ENCODE measurements around the gene APOD. TPM values are rescaled to one million over a fixed set of nuclear protein-coding genes. Genes with fewer than 3 reads are reported as not detected.
A peak's percentile ranks its signal among the peaks of the same experiment; 100 is the strongest.
"Not testable (repeated sequence)": the region's sequence is repeated elsewhere in the genome, so short reads cannot be mapped to it uniquely, and the experiment has no call there.

APOD gene
- total and polyA plus RNA-seq, 10 donors, result 1.9 to 50.5 (median 4.4) TPM

DNA sequence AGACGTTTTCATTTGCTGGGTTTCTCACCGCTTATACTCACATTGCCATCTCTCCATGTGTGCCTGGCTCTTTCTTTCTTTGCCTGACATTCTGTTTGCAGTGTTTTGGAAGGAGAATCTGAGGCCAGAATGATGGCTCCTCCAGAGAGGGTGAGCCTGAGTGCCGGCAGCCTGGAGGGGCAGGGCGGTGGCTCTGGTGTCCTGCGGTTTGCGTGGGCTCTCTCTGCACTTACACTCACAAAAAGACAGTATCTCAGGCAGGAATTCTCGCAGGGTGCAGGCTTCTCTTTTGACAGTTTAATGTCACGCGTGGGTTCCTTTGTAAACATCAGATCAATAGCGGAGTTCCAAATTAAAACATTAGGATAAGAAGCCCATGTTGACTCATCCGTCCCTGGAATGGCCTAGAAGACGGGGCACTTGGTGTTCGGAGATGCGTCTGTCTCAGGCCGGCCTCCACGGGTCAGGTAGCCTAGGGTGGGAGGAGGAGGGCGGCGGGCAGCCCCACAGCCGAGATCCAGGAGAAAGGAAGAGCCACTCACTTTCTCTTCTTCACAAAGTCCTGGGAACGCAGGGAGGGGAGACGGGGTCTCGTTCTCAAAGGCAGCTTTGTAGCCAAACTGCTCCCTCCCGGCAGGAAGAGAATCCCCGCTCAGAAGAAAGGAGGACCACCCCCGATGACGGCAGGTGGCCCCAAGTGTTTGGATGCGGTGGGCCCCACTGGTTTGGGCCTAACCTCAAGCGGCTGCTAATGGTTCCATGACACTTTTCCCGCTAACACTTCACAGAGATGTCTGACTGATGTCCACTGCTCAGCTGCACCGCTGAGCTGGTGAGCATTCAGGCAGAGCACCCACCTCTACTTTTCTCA is 44.0 kb upstream of the APOD start:
- H3K4me1 ChIP-seq; H3K36me3 ChIP-seq; H3K27me3 ChIP-seq (replicated peaks in 1 of 7); intact Hi-C loops (cut with DNase I; ENCODE audit: low total_unique reads); H3K4me3 ChIP-seq; DNase-seq; H3K9me3 ChIP-seq; H3K27ac ChIP-seq: not testable (repeated sequence)
- WGBS, 5 donors, result 72 to 81% (median 78%) methylated on average over 25 to 30 of the region's 30 CpGs

DNA sequence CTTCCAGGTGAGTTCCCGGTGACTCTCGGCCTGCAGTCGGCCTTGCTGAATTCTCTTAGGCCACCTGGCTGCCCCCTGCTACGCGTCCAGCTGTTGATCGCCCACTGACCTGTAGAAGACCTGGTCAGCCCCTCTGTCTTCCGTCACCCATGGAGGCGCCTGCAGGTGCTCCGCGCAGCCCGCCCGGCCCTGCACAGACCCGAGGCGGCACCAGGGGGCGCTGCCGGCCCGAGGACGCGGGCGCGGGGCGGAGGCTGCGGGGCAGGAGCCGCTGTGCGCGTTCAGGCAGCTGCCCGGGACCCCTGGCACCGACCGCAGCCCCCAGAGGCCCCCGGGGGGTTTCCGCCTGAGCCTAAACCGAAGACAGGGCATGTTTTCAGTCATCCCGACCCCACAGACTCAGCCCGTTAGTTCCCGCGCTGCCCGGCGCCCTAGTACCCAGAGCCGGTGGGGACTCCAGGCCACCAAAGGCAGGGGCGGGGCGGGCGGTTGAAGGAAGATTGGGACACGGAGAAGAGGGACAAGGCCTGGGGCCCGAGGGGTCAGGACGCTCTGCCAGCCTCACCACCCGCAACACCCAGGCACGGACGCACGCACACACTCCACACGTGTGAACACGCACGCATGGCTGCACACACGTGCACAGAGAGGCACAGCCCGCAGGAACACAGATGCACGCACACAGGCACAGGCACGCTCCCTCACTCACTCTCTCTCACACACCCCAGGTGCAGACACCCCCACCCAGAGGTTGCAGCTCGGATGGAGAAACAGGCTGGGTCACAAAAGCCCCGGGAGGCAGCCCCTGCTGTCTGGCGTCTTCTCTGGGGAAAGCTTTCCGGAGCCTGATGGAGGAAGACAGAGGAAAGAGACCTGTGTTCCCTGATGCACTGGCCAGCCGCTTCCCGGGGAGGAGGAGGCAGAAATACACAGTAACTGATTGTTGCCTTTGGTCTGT is 41.1 kb upstream of the APOD start:
- peaks cover 0 to 19% (median 0%) of the 10 kb centered on the region in 7 donors for H3K27me3 ChIP-seq (replicated peaks in 1 of 7)
- TF ChIP-seq, protein P1, sequence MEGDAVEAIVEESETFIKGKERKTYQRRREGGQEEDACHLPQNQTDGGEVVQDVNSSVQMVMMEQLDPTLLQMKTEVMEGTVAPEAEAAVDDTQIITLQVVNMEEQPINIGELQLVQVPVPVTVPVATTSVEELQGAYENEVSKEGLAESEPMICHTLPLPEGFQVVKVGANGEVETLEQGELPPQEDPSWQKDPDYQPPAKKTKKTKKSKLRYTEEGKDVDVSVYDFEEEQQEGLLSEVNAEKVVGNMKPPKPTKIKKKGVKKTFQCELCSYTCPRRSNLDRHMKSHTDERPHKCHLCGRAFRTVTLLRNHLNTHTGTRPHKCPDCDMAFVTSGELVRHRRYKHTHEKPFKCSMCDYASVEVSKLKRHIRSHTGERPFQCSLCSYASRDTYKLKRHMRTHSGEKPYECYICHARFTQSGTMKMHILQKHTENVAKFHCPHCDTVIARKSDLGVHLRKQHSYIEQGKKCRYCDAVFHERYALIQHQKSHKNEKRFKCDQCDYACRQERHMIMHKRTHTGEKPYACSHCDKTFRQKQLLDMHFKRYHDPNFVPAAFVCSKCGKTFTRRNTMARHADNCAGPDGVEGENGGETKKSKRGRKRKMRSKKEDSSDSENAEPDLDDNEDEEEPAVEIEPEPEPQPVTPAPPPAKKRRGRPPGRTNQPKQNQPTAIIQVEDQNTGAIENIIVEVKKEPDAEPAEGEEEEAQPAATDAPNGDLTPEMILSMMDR (IDR thresholded peaks at IDR 0.05 in 8 of 11, conservative IDR thresholded peaks at IDR 0.05 in 3 of 11), result peak in 1 of 11 experiments; percentile 7
- peak in 2 of 3 donors; percentile 11 to 24 for TF ChIP-seq POLR2AphosphoS5 (IDR thresholded peaks at IDR 0.05)
- DNase-seq; intact Hi-C loops (cut with DNase I; ENCODE audit: low total_unique reads); H3K27ac ChIP-seq; H3K9me3 ChIP-seq; H3K4me1 ChIP-seq; H3K36me3 ChIP-seq: not testable (repeated sequence)
- 10 to 22% (median 17%) methylated on average over 5 to 12 of the region's 62 CpGs for WGBS, 5 donors
- H3K4me3 ChIP-seq, result peak overlapping the region in 3 of 8 donors; percentile 14 to 57 (median 22)

DNA sequence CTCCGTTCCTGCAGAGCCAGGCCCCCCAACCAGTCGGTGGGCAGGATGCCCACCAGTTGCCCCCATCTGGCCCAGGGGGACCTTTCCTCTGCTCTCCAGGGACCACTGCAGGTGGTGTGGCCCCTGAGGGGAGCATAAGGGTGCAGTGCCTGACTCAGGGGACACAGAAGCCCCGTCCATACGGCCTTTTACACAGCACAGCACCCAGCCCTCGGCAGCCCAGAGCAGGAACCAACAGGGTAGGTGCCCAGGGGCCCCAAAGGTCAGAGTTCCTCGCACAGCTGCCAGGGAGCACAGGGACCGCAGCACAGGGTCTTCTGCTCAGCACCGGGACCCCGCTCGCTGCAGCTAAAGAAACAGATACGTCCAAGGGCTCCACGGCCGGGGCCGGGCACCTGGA is 40.4 kb upstream of the APOD start:
- H3K4me1 ChIP-seq; intact Hi-C loops (cut with DNase I; ENCODE audit: low total_unique reads); DNase-seq; H3K27ac ChIP-seq; H3K9me3 ChIP-seq; H3K4me3 ChIP-seq; H3K36me3 ChIP-seq: not testable (repeated sequence)
- no CpG with 5 or more reads among the region's 14 CpGs for WGBS, 5 donors
- peaks cover 0 to 20% (median 0%) of the 10 kb centered on the region in 7 donors for H3K27me3 ChIP-seq (replicated peaks in 1 of 7)

DNA sequence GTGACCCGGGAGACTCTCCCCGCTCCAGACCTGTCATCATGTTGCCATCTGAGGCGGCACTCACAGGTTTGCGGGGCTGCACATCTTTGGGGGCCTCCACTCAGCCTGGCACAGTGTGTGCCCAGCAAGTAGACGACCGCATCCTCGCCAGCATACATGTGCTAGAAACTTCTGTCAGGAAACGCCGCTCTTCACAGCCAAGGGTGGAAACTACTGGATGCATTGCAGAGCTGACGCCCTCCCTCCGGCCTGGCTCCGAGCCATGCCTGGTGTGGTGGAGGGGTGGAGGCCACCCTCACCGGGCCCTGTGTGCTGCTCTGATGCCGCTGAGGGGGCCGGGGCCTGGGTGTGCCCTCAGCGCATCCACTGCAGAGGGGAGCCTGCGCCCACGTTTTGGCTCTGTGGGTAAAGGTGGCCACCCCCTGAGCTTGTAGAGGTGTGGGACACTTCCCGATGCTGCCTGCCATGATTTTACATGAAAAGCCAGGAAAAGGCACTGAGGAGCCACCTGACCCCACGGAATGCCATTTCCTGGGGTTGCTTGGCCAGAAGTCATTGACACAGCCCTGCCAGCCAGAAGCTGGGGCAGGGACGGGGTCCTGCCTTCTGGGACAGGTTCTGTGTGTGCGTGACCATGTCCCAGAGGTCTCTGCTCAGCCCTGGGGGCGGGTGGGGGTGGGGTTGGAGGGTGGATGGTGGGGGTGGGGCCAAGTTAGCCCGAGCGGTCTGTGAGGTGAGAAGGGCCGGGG is 39.7 kb upstream of the APOD start:
- H3K4me1 ChIP-seq; H3K27ac ChIP-seq; H3K9me3 ChIP-seq; DNase-seq; H3K36me3 ChIP-seq; H3K4me3 ChIP-seq; intact Hi-C loops (cut with DNase I; ENCODE audit: low total_unique reads): not testable (repeated sequence)
- peaks cover 0 to 20% (median 0%) of the 10 kb centered on the region in 7 donors for H3K27me3 ChIP-seq (replicated peaks in 1 of 7)
- 72 to 95% (median 84%) methylated on average over 5 to 24 of the region's 26 CpGs for WGBS, 5 donors

DNA sequence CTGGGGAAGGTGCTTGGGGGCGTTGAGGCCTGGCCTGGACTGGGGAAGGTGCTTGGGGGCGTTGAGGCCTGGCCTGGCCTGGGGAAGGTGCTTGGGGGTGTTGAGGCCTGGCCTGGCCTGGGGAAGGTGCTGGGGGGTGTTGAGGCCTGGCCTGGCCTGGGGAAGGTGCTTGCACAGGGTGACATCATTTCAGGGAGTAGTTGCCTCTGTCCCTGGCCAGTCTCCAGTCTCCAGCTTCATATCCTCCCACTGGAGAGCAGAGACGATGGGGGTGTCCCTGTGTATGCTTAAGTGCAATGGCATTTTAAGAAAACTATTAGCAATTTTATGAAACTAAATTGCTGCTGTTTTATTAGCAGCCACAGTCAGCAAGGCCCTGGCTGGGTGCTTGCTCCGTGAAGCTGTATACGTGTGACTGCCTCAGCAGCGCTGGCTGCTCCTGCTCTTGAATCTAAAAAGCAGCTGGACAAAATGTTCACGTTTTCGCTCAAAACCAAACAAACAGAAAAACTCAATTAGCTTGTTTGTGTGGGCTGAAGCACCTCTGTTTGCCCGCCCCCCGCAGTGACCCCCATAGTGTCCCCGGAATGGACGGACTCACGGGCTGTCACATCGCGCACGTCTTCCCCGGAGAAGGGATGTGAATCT is 38.9 kb upstream of the APOD start:
- H3K27ac ChIP-seq; intact Hi-C loops (cut with DNase I; ENCODE audit: low total_unique reads); H3K9me3 ChIP-seq; H3K4me1 ChIP-seq; DNase-seq; H3K4me3 ChIP-seq; H3K36me3 ChIP-seq: not testable (repeated sequence)
- peaks cover 0 to 26% (median 0%) of the 10 kb centered on the region in 7 donors for H3K27me3 ChIP-seq (replicated peaks in 1 of 7)
- WGBS, 5 donors, result 75 to 96% (median 93%) methylated on average over 8 to 17 of the region's 17 CpGs

DNA sequence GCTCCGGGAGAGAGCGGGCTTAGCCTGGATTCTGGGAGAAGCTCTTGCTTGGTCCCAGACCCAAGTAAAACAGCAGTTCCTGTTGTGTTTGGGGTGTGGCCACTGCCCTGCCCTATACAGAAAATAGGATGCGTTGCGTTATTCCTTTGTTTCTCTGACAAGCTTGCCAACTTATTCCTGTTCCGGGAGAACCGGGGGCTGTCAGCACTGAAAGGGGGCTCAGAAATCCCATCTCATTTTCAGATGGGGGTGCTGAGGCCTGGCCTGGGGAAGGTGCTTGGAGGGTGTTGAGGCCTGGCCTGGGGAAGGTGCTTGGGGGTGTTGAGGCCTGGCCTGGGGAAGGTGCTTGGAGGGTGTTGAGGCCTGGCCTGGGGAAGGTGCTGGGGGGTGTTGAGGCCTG is 38.3 kb upstream of the APOD start:
- H3K9me3 ChIP-seq; H3K36me3 ChIP-seq; H3K4me3 ChIP-seq; intact Hi-C loops (cut with DNase I; ENCODE audit: low total_unique reads); H3K27ac ChIP-seq; H3K4me1 ChIP-seq; DNase-seq: not testable (repeated sequence)
- 91 to 95% (median 94%) methylated on average over 5 to 6 of the region's 6 CpGs for WGBS, 5 donors
- peaks cover 0 to 26% (median 0%) of the 10 kb centered on the region in 7 donors for H3K27me3 ChIP-seq (replicated peaks in 1 of 7)

DNA sequence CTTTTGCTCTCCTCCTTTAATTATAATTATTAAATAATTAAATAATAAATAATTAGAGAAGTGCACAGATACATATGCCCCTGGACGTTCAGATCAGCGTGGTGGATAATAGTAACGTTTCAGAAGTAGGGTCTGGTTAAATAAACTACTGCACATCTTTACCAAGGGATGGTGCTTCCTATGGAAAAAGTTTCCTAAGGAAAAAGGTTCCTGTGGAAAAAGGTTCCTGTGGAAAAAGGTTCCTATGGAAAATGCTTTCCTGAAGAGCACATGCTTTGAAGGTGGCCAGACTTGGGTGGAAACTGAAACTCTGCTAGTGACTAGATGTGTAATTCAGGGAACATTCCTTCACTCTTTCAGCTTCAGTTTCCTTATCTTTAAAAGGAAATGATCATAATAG is 37.4 kb upstream of the APOD start:
- H3K36me3 ChIP-seq; H3K27ac ChIP-seq; H3K4me3 ChIP-seq; intact Hi-C loops (cut with DNase I; ENCODE audit: low total_unique reads); H3K9me3 ChIP-seq; H3K4me1 ChIP-seq; DNase-seq: not testable (repeated sequence)
- peaks cover 0 to 26% (median 0%) of the 10 kb centered on the region in 7 donors for H3K27me3 ChIP-seq (replicated peaks in 1 of 7)
- WGBS, 5 donors, result 82 to 91% (median 89%) methylated on average over 3 of the region's 3 CpGs

DNA sequence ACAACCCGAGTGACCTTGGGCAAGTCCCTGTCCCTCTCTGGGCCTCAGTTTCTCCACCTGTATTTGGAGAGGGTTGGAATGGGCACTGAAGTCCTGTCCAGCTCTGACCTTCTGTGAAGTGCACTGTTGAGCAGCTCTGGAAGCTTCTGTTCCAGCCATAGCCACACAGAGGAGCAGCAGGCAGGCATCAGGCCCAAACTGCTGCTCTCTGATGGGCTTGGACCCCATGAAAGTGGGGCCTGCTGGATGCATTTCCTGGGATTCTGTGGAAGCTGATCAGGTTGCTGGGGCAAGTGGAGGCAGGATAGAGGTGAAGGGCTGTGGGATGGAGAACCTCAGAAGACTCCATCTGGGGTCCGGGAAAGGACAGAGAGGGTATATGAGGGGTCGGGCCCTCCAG is 36.7 kb upstream of the APOD start:
- H3K9me3 ChIP-seq; H3K27ac ChIP-seq; DNase-seq; H3K4me3 ChIP-seq; H3K4me1 ChIP-seq; intact Hi-C loops (cut with DNase I; ENCODE audit: low total_unique reads); H3K36me3 ChIP-seq: not testable (repeated sequence)
- 86 to 96% (median 91%) methylated on average over 1 to 3 of the region's 3 CpGs for WGBS, 5 donors
- H3K27me3 ChIP-seq (replicated peaks in 1 of 7), result peaks cover 0 to 26% (median 0%) of the 10 kb centered on the region in 7 donors
